HepG2 (cell line): Measurements from ENCODE around the gene PIP5K1A. TPM values are rescaled to one million over a fixed set of nuclear protein-coding genes. Genes with fewer than 3 reads are reported as not detected.

Source experiments
- ATAC-seq: fragments of 200-7000 bp; cut with Tn5 transposase; 3 replicates; pipeline ENCODE4 v1.9.1; 2020; ENCODE audit warnings: mild to moderate bottlenecking, moderate library complexity
- BruUV-seq: library from RNA; stranded (reverse); fragments of 400-500 nt; replicated peaks from 2 replicates; lab custom pipeline; 2021; lab: Mats Ljungman, UMichigan
- CTCF ChIA-PET: fragments of 300-600 bp; formaldehyde crosslinking; extraction: SDS; loops from one replicate; lab custom pipeline; 2021; ENCODE audit warnings: low total read pairs, inconsistent platforms, low intra/inter-chr PET ratio; lab: Yijun Ruan, JAX
- POLR2A ChIA-PET: fragments of 350-600 bp; sonication (Branson Sonifier 250); formaldehyde crosslinking; loops from one replicate; lab custom pipeline; 2020; ENCODE audit warnings: antibody characterized with exemption, inconsistent platforms; lab: Yijun Ruan, JAX
- DNase-seq: peaks from one replicate; pipeline ENCODE4 v3.0.0-alpha.2; 2015; ENCODE audit warnings: low spot score
- FAIRE-seq: peaks from 3 replicates; lab custom pipeline; 2011; peaks lifted over from hg19 to GRCh38; lab: Jason Lieb, UNC
- H2AFZ ChIP-seq: one replicate; pipeline ENCODE4 v1.6.1; 2011; ENCODE audit warnings: low read length, inconsistent platforms
- H3K27ac ChIP-seq: fragments of 300-600 bp; 3 replicates; pipeline ENCODE4 v1.8.0; 2011; ENCODE audit warnings: mixed run types, mild to moderate bottlenecking, mixed read lengths, low read length, inconsistent platforms; ENCODE audit not compliant: insufficient read depth; ENCODE audit errors: extremely low read length
- H3K27me3 ChIP-seq, 2 experiments: fragments of 200-600 bp in 1 of 2; 2 replicates in 1 of 2; 3 replicates in 1 of 2; pipeline versions ENCODE4 v1.6.0 to v1.8.0; 2011; ENCODE audit warnings: low read length in 2 of 2, mild to moderate bottlenecking in 2 of 2, moderate library complexity in 2 of 2, inconsistent platforms in 1 of 2; ENCODE audit not compliant: insufficient read depth in 2 of 2, control insufficient read depth in 1 of 2
- H3K36me3 ChIP-seq, 2 experiments: fragments of 200-600 bp in 1 of 2; replicated peaks in 1 of 2; 2 replicates in 1 of 2; 3 replicates in 1 of 2; pipeline versions ENCODE4 v1.5.1 to v1.8.0; 2011; ENCODE audit warnings: low read length in 2 of 2, inconsistent platforms in 1 of 2; ENCODE audit not compliant: insufficient read depth in 2 of 2, control insufficient read depth in 1 of 2
- H3K4me1 ChIP-seq: 2 replicates; pipeline ENCODE4 v1.5.1; 2012; ENCODE audit warnings: low read length, inconsistent platforms; ENCODE audit not compliant: insufficient read depth
- H3K4me2 ChIP-seq: 2 replicates; pipeline ENCODE4 v1.6.0; 2011; ENCODE audit warnings: low read depth, low read length, inconsistent platforms
- H3K4me3 ChIP-seq, 3 experiments: fragments of 200-600 bp in 1 of 3; sonication (generic), shearing (Covaris generic) in 1 of 3; replicated peaks in 1 of 3; 2 replicates each; pipeline ENCODE4 v1.5.1; 2011 to 2016; ENCODE audit warnings: low read length in 3 of 3, inconsistent platforms in 2 of 3, low read depth in 2 of 3, mild to moderate bottlenecking in 2 of 3, control low read depth in 1 of 3, mixed read lengths in 1 of 3; ENCODE audit not compliant: insufficient read depth in 1 of 3
- H3K79me2 ChIP-seq: one replicate; pipeline ENCODE4 v1.6.1; 2011; ENCODE audit warnings: low read length, inconsistent platforms; ENCODE audit not compliant: insufficient read depth
- H3K9ac ChIP-seq: 2 replicates; pipeline ENCODE4 v1.6.0; 2011; ENCODE audit warnings: mild to moderate bottlenecking, low read depth, low read length, inconsistent platforms; ENCODE audit not compliant: insufficient read depth
- H3K9me3 ChIP-seq: 2 replicates; pipeline ENCODE4 v1.5.1; 2012; ENCODE audit warnings: mild to moderate bottlenecking, low read length
- H4K20me1 ChIP-seq: 2 replicates; pipeline ENCODE4 v1.6.0; 2011; ENCODE audit warnings: inconsistent platforms, mild to moderate bottlenecking, low read length, moderate library complexity; ENCODE audit not compliant: insufficient read depth
- AFF4 ChIP-seq: sonication (generic); formaldehyde crosslinking; IDR thresholded peaks from 2 replicates; pipeline ENCODE4 v1.4.0; 2020; ENCODE audit warnings: missing genetic modification reagents
- CBFB ChIP-seq: sonication (generic); formaldehyde crosslinking; IDR thresholded peaks from 2 replicates; pipeline ENCODE4 v1.4.0; 2020; ENCODE audit warnings: missing genetic modification reagents
- CREB1 ChIP-seq, 2 experiments: fragments of 450-650 bp in 1 of 2; IDR thresholded peaks; 2 replicates each; pipeline ENCODE4 v1.6.1; 2016 to 2017; ENCODE audit warnings: control low read depth in 1 of 2, mild to moderate bottlenecking in 1 of 2, missing compliant biosample characterization in 1 of 2, missing genetic modification characterization in 1 of 2
- DNMT1 ChIP-seq: sonication (generic); formaldehyde crosslinking; IDR thresholded peaks from 2 replicates; pipeline ENCODE4 v1.5.1; 2020; ENCODE audit warnings: mild to moderate bottlenecking, missing genetic modification reagents
- ELF3 ChIP-seq: IDR thresholded peaks from 2 replicates; pipeline ENCODE4 v1.6.1; 2016; ENCODE audit warnings: missing genetic modification reagents, missing compliant biosample characterization
- EP300 ChIP-seq, 3 experiments: sonication (generic) in 1 of 3; formaldehyde crosslinking in 1 of 3; IDR thresholded peaks; 2 replicates each; pipeline versions ENCODE4 v1.5.1 to v1.6.1; 2011 to 2020; ENCODE audit warnings: low read depth in 2 of 3, low read length in 2 of 3, borderline replicate concordance in 1 of 3, improper control_type of control experiment in 1 of 3, mild to moderate bottlenecking in 1 of 3, missing genetic modification reagents in 1 of 3, moderate library complexity in 1 of 3
- FOXK2 ChIP-seq: fragments of 450-650 bp; IDR thresholded peaks from 2 replicates; pipeline ENCODE4 v1.6.1; 2016
- FOXP4 ChIP-seq: sonication (generic); formaldehyde crosslinking; IDR thresholded peaks from 2 replicates; pipeline ENCODE4 v1.4.0; 2020; ENCODE audit warnings: missing genetic modification reagents
- HNF4G ChIP-seq, 2 experiments: sonication (generic) in 1 of 2; formaldehyde crosslinking in 1 of 2; IDR thresholded peaks; 2 replicates each; pipeline versions ENCODE4 v1.4.0 to v1.6.1; 2011 to 2020; ENCODE audit warnings: borderline replicate concordance in 2 of 2, low read depth in 2 of 2, mild to moderate bottlenecking in 2 of 2, low read length in 1 of 2, missing genetic modification reagents in 1 of 2, moderate library complexity in 1 of 2
- NFYB ChIP-seq: sonication (generic); formaldehyde crosslinking; IDR thresholded peaks from 2 replicates; pipeline ENCODE4 v1.4.0; 2020; ENCODE audit warnings: missing genetic modification reagents
- RARA ChIP-seq: IDR thresholded peaks from 2 replicates; pipeline ENCODE4 v1.6.1; 2016; ENCODE audit warnings: missing genetic modification reagents, missing compliant biosample characterization
- SALL1 ChIP-seq: sonication (generic); formaldehyde crosslinking; IDR thresholded peaks from 2 replicates; pipeline ENCODE4 v1.8.0; 2022; ENCODE audit warnings: mild to moderate bottlenecking, missing genetic modification reagents
- SP4 ChIP-seq: sonication (generic); formaldehyde crosslinking; IDR thresholded peaks from 2 replicates; pipeline ENCODE4 v1.8.1; 2023; ENCODE audit warnings: mild to moderate bottlenecking, missing genetic modification reagents
- ZNF891 ChIP-seq: sonication (generic); formaldehyde crosslinking; IDR thresholded peaks from 2 replicates; pipeline ENCODE4 v1.5.0; 2020; ENCODE audit warnings: mild to moderate bottlenecking, missing genetic modification reagents
- WGBS: methylation state at CpG from one replicate; pipeline ENCODE4 v1.1.6; 2017; ENCODE audit warnings: low lambda C conversion rate; 5-methylcytosine and 5-hydroxymethylcytosine counted together
- in situ Hi-C: cut with HindIII; loops from 2 replicates; pipeline ENCODE4 v1.10.0; 2017; ENCODE audit warnings: low pct_unique_long_range_greater_than_20kb; ENCODE audit not compliant: extremely low pct_ligation_motif_present
- intact Hi-C: fragments of 100-400 bp; cut with micrococcal nuclease; formaldehyde crosslinking; loops from one replicate; pipeline ENCODE4 v1.10.0; 2022; ENCODE audit not compliant: unreplicated experiment
- polyA plus RNA-seq, 8 experiments: library from polyadenylated mRNA; depleted of rRNA in 3 of 8; stranded (reverse) in 7 of 8; unstranded in 1 of 8; fragments of >200 nt; fragmentation: Illumina TruSeq in 4 of 8; extraction: Trizol in 4 of 8; gene quantifications; 2 replicates each; pipeline versions ENCODE4 v1.2.1 to v1.2.3, GENCODE V29; 2011 to 2016; ENCODE audit warnings: low read depth in 4 of 8, missing spikeins in 1 of 8, mixed read lengths in 1 of 8; ENCODE audit not compliant: insufficient read depth in 1 of 8
- total RNA-seq, 5 experiments: library from RNA; depleted of rRNA; stranded (reverse); fragments of >200 nt; fragmentation: Illumina TruSeq; extraction: Trizol; gene quantifications; 2 replicates each; pipeline ENCODE4 v1.2.3, GENCODE V29; 2016; ENCODE audit warnings: low read depth in 1 of 5

Gene PIP5K1A
- total and polyA plus RNA-seq, 2 of the 13 experiments (the other 11 are each of a cell fraction or from before 2014, with no cell fraction given) = 45.3 to 65.1 TPM

- WGBS = 2% methylated on average over 30 of the region's 74 CpGs
- FAIRE-seq = peak; percentile 98
- peak within 1 kb of the TSS; percentile 78 to 93 (median 85) for H3K4me3 ChIP-seq
- TF ChIP-seq CREB1 (IDR thresholded peaks at IDR 0.05) (peak; percentile 83), CREB1 (CRISPR knock-in tag; IDR thresholded peaks at IDR 0.05) (0 out of 2 replicates have a peak, but pooled peaks have one; percentile 80), ZNF891 (CRISPR knock-in tag) (no peak), DNMT1 (no peak), AFF4 (CRISPR knock-in tag) (0 out of 2 replicates have a peak, but pooled peaks have one; percentile 1), RARA (CRISPR knock-in tag) (0 out of 2 replicates have a peak, but pooled peaks have one; percentile 14), HNF4G (IDR thresholded peaks at IDR 0.05; ENCODE audit: borderline replicate concordance, low read depth, low read length) (peak; percentile 36; the same call in 1 of the 2 replicates), HNF4G (CRISPR knock-in tag; IDR thresholded peaks at IDR 0.05; ENCODE audit: borderline replicate concordance, low read depth) (no peak), ELF3 (peak; percentile 92), SP4 (CRISPR knock-in tag) (peak; percentile 89), FOXP4 (CRISPR knock-in tag) (peak; percentile 39; the same call in 1 of the 2 replicates), CBFB (CRISPR knock-in tag) (0 out of 2 replicates have a peak, but pooled peaks have one; percentile 31), NFYB (CRISPR knock-in tag) (peak; percentile 100), SALL1 (CRISPR knock-in tag) (peak; percentile 3; the same call in 1 of the 2 replicates), FOXK2 (no peak; the same call in 1 of the 2 replicates), EP300 (IDR thresholded peaks at IDR 0.05; ENCODE audit: low read depth in 2 of 2, low read length in 2 of 2) (no peak; a peak in 1 of 4 replicates), EP300 (CRISPR knock-in tag; IDR thresholded peaks at IDR 0.05; ENCODE audit: borderline replicate concordance) (no peak)
Observed at GRCh38 chr1:151281969-151282882, 83.9 kb downstream of the PIP5K1A start, which contains the start of gene ZNF687. Gene ZNF687, plus strand, starts transcription at chr1:151282299. Its CDS starts 3,993 bp downstream, at chr1:151286292.

More at GRCh38 chr1:151281969-151282882, 83.9 kb downstream of the PIP5K1A start, which contains the start of gene ZNF687:
- peaks cover 13 to 21% of the 10 kb centered on the region in 2 experiments for H3K36me3 ChIP-seq
- peak within 1 kb of the TSS; percentile 98 for H3K27ac ChIP-seq
- peak within 1 kb of the TSS; percentile 59 for H2AFZ ChIP-seq
- DNase-seq = peak; percentile 100
- H4K20me1 ChIP-seq = peaks cover 9% of the 10 kb centered on the region; the same call in 1 of the 2 replicates
- BruUV-seq = TSS peak; percentile 45
- ATAC-seq = peak; percentile 95
- in situ Hi-C loops = no loop called here
- CTCF ChIA-PET = no interaction called here
- H3K79me2 ChIP-seq = peaks cover 32% of the 10 kb centered on the region
- peak within 1 kb of the TSS; percentile 95 for H3K9ac ChIP-seq
- H3K4me2 ChIP-seq = peak within 1 kb of the TSS; percentile 79
- peaks cover 22% of the 10 kb centered on the region for H3K4me1 ChIP-seq
- POLR2A ChIA-PET = interaction anchor here (0.7 to 3.9 kb wide), 29 partner anchors 8 to 311 kb away, joined by 3 to 71 read pairs (median 4); partner anchors contain the start of genes C1orf56, CGN, PI4KB and PSMD4
- H3K9me3 ChIP-seq = no peaks in the 10 kb centered on the region
- no peaks in the 10 kb centered on the region; a peak in 1 of 5 replicates for H3K27me3 ChIP-seq
- intact Hi-C loops = loop anchor here (1.0 to 2.0 kb wide), 3 partner anchors 27 to 84 kb away; partner anchors contain the start of genes PI4KB, PIP5K1A and PSMD4
